GM10248 (cell line): ENCODE measurements around the gene AK2.
A peak's percentile ranks its signal among the peaks of the same experiment; 100 is the strongest.

Experiments
- CTCF ChIA-PET: fragments of 300-600 bp; sonication (Branson Sonifier 250); formaldehyde crosslinking; extraction: SDS; loops from one replicate; lab custom pipeline; 2021; ENCODE audit warnings: antibody characterized with exemption; lab: Yijun Ruan, JAX
- POLR2A ChIA-PET: fragments of 350-650 bp; sonication (Branson Sonifier 250); formaldehyde crosslinking; extraction: SDS; loops from one replicate; lab custom pipeline; 2020; ENCODE audit warnings: antibody characterized with exemption; lab: Yijun Ruan, JAX
- DNase-seq: peaks from one replicate; pipeline ENCODE4 v3.0.0; 2012; ENCODE audit errors: extremely low spot score
- CTCF ChIP-seq: IDR thresholded peaks from 2 replicates; pipeline ENCODE4 v1.5.1; 2012; ENCODE audit warnings: mild to moderate bottlenecking, low read depth; ENCODE audit errors: extremely low read depth, missing control alignments, control extremely low read depth

The AK2 gene

DNA sequence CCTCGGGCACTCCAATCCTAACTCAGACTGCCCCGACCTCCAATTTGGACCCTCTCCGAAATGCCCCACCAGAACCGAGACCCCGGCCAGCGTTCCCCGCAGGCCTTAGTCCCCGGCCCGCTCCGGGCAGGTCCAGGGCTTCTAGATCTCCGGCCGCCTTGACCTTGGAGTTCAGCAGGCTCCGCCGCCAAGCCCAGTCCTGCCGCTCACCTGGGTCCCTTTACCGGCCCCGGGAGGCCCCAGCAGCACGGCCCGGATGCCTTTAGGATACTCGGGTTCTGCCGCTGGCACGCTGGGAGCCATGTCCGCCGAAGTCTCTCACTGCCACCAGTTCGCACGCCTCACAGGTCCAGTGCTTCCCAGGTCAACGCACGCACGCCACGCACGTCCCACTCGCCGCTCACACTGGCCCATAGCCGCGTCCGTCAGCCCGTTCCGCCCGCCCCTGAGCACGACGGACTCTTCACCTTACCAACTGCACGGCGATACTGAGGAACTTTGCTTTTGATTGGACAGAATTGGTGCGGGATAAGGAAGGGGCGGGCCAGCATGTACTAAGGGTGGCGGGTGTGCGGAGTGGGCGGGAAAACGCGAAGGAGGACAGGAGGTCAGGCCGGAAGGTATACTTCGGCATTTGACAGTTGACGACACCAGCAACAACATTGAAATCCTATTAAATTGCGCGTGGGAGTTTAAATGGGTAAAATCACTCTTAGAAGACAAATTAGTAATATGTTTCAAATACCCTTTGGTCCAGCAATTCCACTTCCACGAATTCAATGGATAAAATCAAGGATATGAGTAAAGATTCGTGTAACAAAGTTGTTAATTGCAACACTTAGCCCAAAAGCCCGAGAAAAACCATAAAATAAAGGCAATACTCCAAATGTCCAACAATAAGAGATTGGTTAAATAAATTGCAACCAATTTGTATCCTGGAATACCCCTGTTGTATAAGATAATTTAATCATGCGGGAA lies at the start of gene AK2:
TSS of gene AK2 (minus strand) at position 358 of the 978 bp plus-strand sequence. CDS start at position 303, 55 bp downstream.
- ChIA-PET POLR2A (no interaction called here), CTCF (interaction anchor here (1.4 kb wide), 1 partner anchor 15 kb away, joined by 3 read pairs; no protein-coding TSS in a partner anchor)
- peak; percentile 98 for DNase-seq
- TF ChIP-seq CTCF, result no peak

- DNase-seq, result peak; percentile 62
- POLR2A ChIA-PET, result no interaction called here
- CTCF ChIA-PET, result interaction anchor here (0.6 to 4.7 kb wide), 38 partner anchors 8 to 569 kb away, joined by 3 to 55 read pairs (median 4); no protein-coding TSS in a partner anchor
- peak; percentile 81 for TF ChIP-seq CTCF
These were observed 49.7 kb upstream of the AK2 start for GRCh38 chr1:33086384-33086850.

- no peak for DNase-seq
- POLR2A ChIA-PET, result no interaction called here
- TF ChIP-seq CTCF, result no peak
- CTCF ChIA-PET, result interaction anchor here (0.9 to 4.7 kb wide), 17 partner anchors 9 to 565 kb away, joined by 3 to 49 read pairs (median 5); no protein-coding TSS in a partner anchor
These were observed 48.6 kb upstream of the AK2 start for GRCh38 chr1:33085332-33085731.

DNA sequence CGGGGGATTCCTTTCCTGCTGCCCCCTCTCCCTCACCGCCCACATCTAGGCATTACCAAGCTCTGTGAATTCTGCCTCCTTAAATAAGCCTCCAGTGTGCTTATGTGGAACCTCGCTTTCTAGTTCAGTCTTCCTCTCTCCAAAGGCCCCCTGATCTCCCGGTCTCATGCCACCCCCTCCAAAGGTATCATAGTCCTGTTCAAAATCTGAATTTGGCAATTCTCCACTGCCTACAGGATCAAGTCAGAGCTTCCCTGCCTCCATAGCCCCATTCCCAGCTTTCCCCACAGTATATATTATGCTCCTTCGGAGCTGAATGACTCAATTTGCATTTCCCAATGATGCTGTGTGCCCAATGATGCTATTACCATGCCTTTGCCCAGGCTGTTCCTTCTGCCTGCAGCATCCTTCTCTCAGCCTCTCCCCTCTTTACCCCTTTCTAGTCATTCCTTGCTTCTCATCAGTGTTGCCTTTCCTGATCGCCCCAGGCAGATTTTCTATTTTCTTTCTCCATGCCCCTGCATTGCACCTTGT lies 46.0 kb upstream of the AK2 start:
- POLR2A ChIA-PET, result no interaction called here
- CTCF ChIA-PET, result interaction anchor here (1.2 to 4.7 kb wide), 5 partner anchors 13 to 212 kb away, joined by 3 to 49 read pairs (median 13); no protein-coding TSS in a partner anchor
- DNase-seq, result no peak
- TF ChIP-seq CTCF, result no peak

- no peak for DNase-seq
- CTCF ChIA-PET, result interaction anchor here (0.8 to 3.4 kb wide), 6 partner anchors 13 to 205 kb away, joined by 3 to 13 read pairs (median 9); no protein-coding TSS in a partner anchor
- POLR2A ChIA-PET, result no interaction called here
- TF ChIP-seq CTCF, result no peak
These were observed 45.0 kb upstream of the AK2 start for GRCh38 chr1:33081554-33082305.
